H1 (cell line): ENCODE results near the gene OR4X2. TPM values are rescaled to one million over a fixed set of nuclear protein-coding genes. Genes with fewer than 3 reads are reported as not detected.

Experiments
- CHD7 ChIP-seq: fragments of 300-600 bp; sonication (generic); IDR thresholded peaks from 2 replicates; pipeline ENCODE4 v1.7.1; 2012; ENCODE audit warnings: low read length, moderate library complexity, mild to moderate bottlenecking, inconsistent platforms; ENCODE audit not compliant: insufficient replicate concordance
- polyA plus RNA-seq, 7 experiments: library from polyadenylated mRNA; depleted of rRNA in 3 of 7; stranded (reverse) in 5 of 7; unstranded in 2 of 7; fragments of >200 nt in 5 of 7; fragments of 200-250 nt in 2 of 7; gene quantifications; 1 replicate in 5 of 7; 2 replicates in 1 of 7; 4 replicates in 1 of 7; pipeline versions ENCODE4 v1.2.1 to v1.2.3, GENCODE V29; 2011 to 2013; ENCODE audit warnings: missing spikeins in 2 of 7, mixed read lengths in 2 of 7
- total RNA-seq: library from RNA; stranded (reverse); fragmentation: NEBNext Ultra II Directional; extraction: Animal tissue kit (Norgen Biotek cat#: 25700); gene quantifications from 2 replicates; pipeline ENCODE4 v1.2.1, GENCODE V29; 2021

The OR4X2 gene
- total and polyA plus RNA-seq, 2 of the 8 experiments (the other 6 are each of a cell fraction or from before 2014, with no cell fraction given) = not detected

- TF ChIP-seq CHD7 = no peak
Observed at GRCh38 chr11:48261600-48261999, 16.7 kb downstream of the OR4X2 start (continued).
